Fibroblast of lung (primary cell): ENCODE results near the gene FHL2. TPM values are rescaled to one million over a fixed set of nuclear protein-coding genes. Genes with fewer than 3 reads are reported as not detected.

Source experiments
- DNase-seq, 2 donors: peaks; one replicate each; pipeline versions ENCODE4 v3.0.0 to v3.0.0-alpha.2; 2010; ENCODE audit warnings: low read depth in 2 of 2
- H2AFZ ChIP-seq: 2 replicates; pipeline ENCODE4 v1.5.1; 2012; ENCODE audit warnings: low read length, control low read depth, inconsistent platforms
- H3K27ac ChIP-seq: 2 replicates; pipeline ENCODE4 v1.5.1; 2011; ENCODE audit warnings: low read length, control low read depth; ENCODE audit not compliant: insufficient read depth
- H3K27me3 ChIP-seq: 2 replicates; pipeline ENCODE4 v1.5.1; 2011; ENCODE audit warnings: mild to moderate bottlenecking, low read length; ENCODE audit not compliant: control insufficient read depth, insufficient read depth
- H3K36me3 ChIP-seq: 2 replicates; pipeline ENCODE4 v1.5.1; 2011; ENCODE audit warnings: low read length; ENCODE audit not compliant: control insufficient read depth, insufficient read depth
- H3K4me1 ChIP-seq: 2 replicates; pipeline ENCODE4 v1.5.1; 2011; ENCODE audit warnings: low read length; ENCODE audit not compliant: control insufficient read depth, insufficient read depth; ENCODE audit errors: extremely low read depth
- H3K4me2 ChIP-seq: 2 replicates; pipeline ENCODE4 v1.5.1; 2011; ENCODE audit warnings: low read length, control low read depth; ENCODE audit not compliant: insufficient read depth; ENCODE audit errors: extremely low read depth
- H3K4me3 ChIP-seq, 4 experiments: fragments of 200-600 bp in 1 of 4; sonication (generic) in 1 of 4; replicated peaks in 1 of 4; 2 replicates each; pipeline ENCODE4 v1.5.1; 2011 to 2016; ENCODE audit warnings: low read length in 4 of 4, low read depth in 3 of 4, mild to moderate bottlenecking in 3 of 4, control low read depth in 2 of 4, inconsistent platforms in 1 of 4, mixed read lengths in 1 of 4; ENCODE audit not compliant: insufficient read depth in 1 of 4; ENCODE audit errors: control extremely low read depth in 1 of 4
- H3K79me2 ChIP-seq: 2 replicates; pipeline ENCODE4 v1.5.1; 2012; ENCODE audit warnings: mild to moderate bottlenecking, low read length, inconsistent platforms; ENCODE audit not compliant: control insufficient read depth, insufficient read depth
- H3K9ac ChIP-seq: 2 replicates; pipeline ENCODE4 v1.5.1; 2011; ENCODE audit warnings: mild to moderate bottlenecking, low read length, control low read depth; ENCODE audit not compliant: insufficient read depth
- H3K9me3 ChIP-seq: 2 replicates; pipeline ENCODE4 v1.5.1; 2012; ENCODE audit warnings: low read depth, low read length; ENCODE audit not compliant: control insufficient read depth, insufficient read depth
- H4K20me1 ChIP-seq: 2 replicates; pipeline ENCODE4 v1.5.1; 2011; ENCODE audit warnings: low read length; ENCODE audit not compliant: control insufficient read depth, insufficient read depth; ENCODE audit errors: extremely low read depth
- CTCF ChIP-seq, 2 donors: IDR thresholded peaks in 1 of 2; conservative IDR thresholded peaks in 1 of 2; 1 replicate in 1 of 2; 2 replicates in 1 of 2; pipeline ENCODE4 v1.5.1; 2011 to 2012; ENCODE audit warnings: low read length in 2 of 2, control low read depth in 1 of 2, inconsistent platforms in 1 of 2, low read depth in 1 of 2, mild to moderate bottlenecking in 1 of 2
- EZH2 ChIP-seq: IDR thresholded peaks from 2 replicates; pipeline ENCODE4 v1.5.1; 2012; ENCODE audit warnings: low read length, control low read depth, mild to moderate bottlenecking; ENCODE audit errors: missing control alignments
- polyA plus RNA-seq, 2 donors: library from polyadenylated mRNA; depleted of rRNA in 1 of 2; stranded (reverse) in 1 of 2; unstranded in 1 of 2; fragments of >200 nt; gene quantifications; 2 replicates each; pipeline ENCODE4 v1.2.1, GENCODE V29; 2011 to 2012; ENCODE audit warnings: missing spikeins in 1 of 2
- total RNA-seq: library from RNA; depleted of rRNA; stranded (reverse); fragments of >200 nt; gene quantifications from 2 replicates; pipeline ENCODE4 v1.2.1, GENCODE V29; 2014

Gene FHL2
- total and polyA plus RNA-seq, 2 donors (not counting 1 experiment from before 2014, with no cell fraction given), result 144 to 421 TPM

GRCh38 chr2:105446501-105446900, 47.6 kb upstream of the FHL2 start:
- DNase-seq, result no peak
- Histone ChIP-seq H3K27ac (no peak overlapping the region), H4K20me1 (no peaks in the 10 kb centered on the region), H3K36me3 (no peaks in the 10 kb centered on the region), H2AFZ (no peak overlapping the region), H3K4me2 (no peak overlapping the region), H3K4me3 (no peak overlapping the region), H3K9ac (no peak overlapping the region), H3K79me2 (no peaks in the 10 kb centered on the region), H3K27me3 (peaks cover 4% of the 10 kb centered on the region), H3K4me1 (no peaks in the 10 kb centered on the region), H3K9me3 (no peaks in the 10 kb centered on the region)
- TF ChIP-seq CTCF (conservative IDR thresholded peaks at IDR 0.05 in 1 of 2, IDR thresholded peaks at IDR 0.05 in 1 of 2; ENCODE audit: low read depth in 1 of 2, low read length in 2 of 2) (no peak), EZH2 (no peak)

GRCh38 chr2:105445976-105446375, 47.1 kb upstream of the FHL2 start:
- Histone ChIP-seq H3K27ac (no peak overlapping the region), H3K4me3 (no peak overlapping the region), H3K9me3 (no peaks in the 10 kb centered on the region), H3K79me2 (no peaks in the 10 kb centered on the region), H3K4me2 (peak overlapping the region; percentile 54), H4K20me1 (no peaks in the 10 kb centered on the region), H3K27me3 (peaks cover 7% of the 10 kb centered on the region), H3K4me1 (no peaks in the 10 kb centered on the region), H3K9ac (no peak overlapping the region), H2AFZ (no peak overlapping the region), H3K36me3 (no peaks in the 10 kb centered on the region)
- TF ChIP-seq CTCF (conservative IDR thresholded peaks at IDR 0.05 in 1 of 2, IDR thresholded peaks at IDR 0.05 in 1 of 2; ENCODE audit: low read depth in 1 of 2, low read length in 2 of 2) (no peak), EZH2 (no peak)
- DNase-seq, result peak in 1 of 2 donors; percentile 37

GRCh38 chr2:105445498-105445897, 46.6 kb upstream of the FHL2 start:
- no peaks in the 10 kb centered on the region for H3K36me3 ChIP-seq
- peaks cover 10% of the 10 kb centered on the region for H3K27me3 ChIP-seq
- H4K20me1 ChIP-seq, result no peaks in the 10 kb centered on the region
- H3K9ac ChIP-seq, result no peak overlapping the region
- no peak for DNase-seq
- no peaks in the 10 kb centered on the region for H3K79me2 ChIP-seq
- H3K27ac ChIP-seq, result no peak overlapping the region
- no peak overlapping the region for H2AFZ ChIP-seq
- no peaks in the 10 kb centered on the region for H3K4me1 ChIP-seq
- peak overlapping the region; percentile 54 for H3K4me2 ChIP-seq
- H3K4me3 ChIP-seq, result no peak overlapping the region
- H3K9me3 ChIP-seq, result no peaks in the 10 kb centered on the region
- no peak for TF ChIP-seq CTCF (conservative IDR thresholded peaks at IDR 0.05 in 1 of 2, IDR thresholded peaks at IDR 0.05 in 1 of 2; ENCODE audit: low read depth in 1 of 2, low read length in 2 of 2)
- no peak for TF ChIP-seq EZH2
